ENCODE data around the gene ZFYVE21. TPM values are rescaled to one million over a fixed set of nuclear protein-coding genes. Genes with fewer than 3 reads are reported as not detected.

Gene ZFYVE21
- total RNA-seq, 4 donors from 2014 or later, result 121 to 180 (median 156) TPM

GRCh38 chr14:103696466-103697071 lies 19.0 kb upstream of the ZFYVE21 start:
- TF ChIP-seq, protein P1, sequence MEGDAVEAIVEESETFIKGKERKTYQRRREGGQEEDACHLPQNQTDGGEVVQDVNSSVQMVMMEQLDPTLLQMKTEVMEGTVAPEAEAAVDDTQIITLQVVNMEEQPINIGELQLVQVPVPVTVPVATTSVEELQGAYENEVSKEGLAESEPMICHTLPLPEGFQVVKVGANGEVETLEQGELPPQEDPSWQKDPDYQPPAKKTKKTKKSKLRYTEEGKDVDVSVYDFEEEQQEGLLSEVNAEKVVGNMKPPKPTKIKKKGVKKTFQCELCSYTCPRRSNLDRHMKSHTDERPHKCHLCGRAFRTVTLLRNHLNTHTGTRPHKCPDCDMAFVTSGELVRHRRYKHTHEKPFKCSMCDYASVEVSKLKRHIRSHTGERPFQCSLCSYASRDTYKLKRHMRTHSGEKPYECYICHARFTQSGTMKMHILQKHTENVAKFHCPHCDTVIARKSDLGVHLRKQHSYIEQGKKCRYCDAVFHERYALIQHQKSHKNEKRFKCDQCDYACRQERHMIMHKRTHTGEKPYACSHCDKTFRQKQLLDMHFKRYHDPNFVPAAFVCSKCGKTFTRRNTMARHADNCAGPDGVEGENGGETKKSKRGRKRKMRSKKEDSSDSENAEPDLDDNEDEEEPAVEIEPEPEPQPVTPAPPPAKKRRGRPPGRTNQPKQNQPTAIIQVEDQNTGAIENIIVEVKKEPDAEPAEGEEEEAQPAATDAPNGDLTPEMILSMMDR (IDR thresholded peaks at IDR 0.05), result no peak
- TF ChIP-seq POLR2AphosphoS5 (IDR thresholded peaks at IDR 0.05), result peak; percentile 8 to 31
- TF ChIP-seq POLR2A (IDR thresholded peaks at IDR 0.05; ENCODE audit: low read depth), result no peak
- no peak for TF ChIP-seq EP300 (IDR thresholded peaks at IDR 0.05)
- no peak for DNase-seq (ENCODE audit: extremely low spot score)
- 33% methylated on average over 17 of the region's 17 CpGs for WGBS
- peak overlapping the region; percentile 62 to 82 (median 72) for H3K27ac ChIP-seq (replicated peaks in 1 of 4)
- intact Hi-C loops (cut with DNase I), result no loop called here
- peaks cover 57 to 68% (median 63%) of the 10 kb centered on the region in 4 donors for H3K4me1 ChIP-seq
- no peaks in the 10 kb centered on the region for H3K27me3 ChIP-seq
- peak overlapping the region in 1 of 4 donors; percentile 17 for H3K4me3 ChIP-seq
- peaks cover 30 to 78% (median 74%) of the 10 kb centered on the region in 4 donors for H3K36me3 ChIP-seq
- no peaks in the 10 kb centered on the region for H3K9me3 ChIP-seq

DNA sequence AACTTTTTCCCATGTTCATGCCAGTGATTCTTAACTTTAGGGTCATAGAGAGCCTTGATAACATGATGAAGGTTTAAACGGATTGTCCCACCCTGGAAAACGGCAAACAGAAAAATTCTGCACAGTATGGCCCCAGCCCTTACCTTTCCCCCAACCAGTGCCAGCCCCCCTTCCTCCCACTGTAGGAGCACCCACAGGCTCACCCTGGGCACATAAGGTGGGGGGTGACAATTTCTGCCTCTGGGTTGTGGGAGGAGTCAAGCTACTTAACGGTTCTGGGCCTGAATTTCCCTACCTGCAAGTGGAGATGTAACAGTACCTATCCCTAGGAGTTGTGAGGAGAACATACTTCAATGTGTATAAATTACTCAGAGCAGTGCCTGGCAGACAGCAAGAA lies 18.4 kb upstream of the ZFYVE21 start:
- 21% methylated on average over 3 of the region's 3 CpGs for WGBS
- intact Hi-C loops (cut with DNase I), result no loop called here
- Histone ChIP-seq H3K36me3 (peaks cover 30 to 79% (median 74%) of the 10 kb centered on the region in 4 donors), H3K27ac (replicated peaks in 1 of 4) (peak overlapping the region; percentile 62 to 82 (median 72)), H3K4me1 (peaks cover 57 to 71% (median 64%) of the 10 kb centered on the region in 4 donors), H3K27me3 (no peaks in the 10 kb centered on the region), H3K9me3 (no peaks in the 10 kb centered on the region), H3K4me3 (no peak overlapping the region)
- DNase-seq (ENCODE audit: extremely low spot score), result no peak
- TF ChIP-seq EP300 (IDR thresholded peaks at IDR 0.05) (no peak), POLR2AphosphoS5 (IDR thresholded peaks at IDR 0.05) (no peak), POLR2A (IDR thresholded peaks at IDR 0.05; ENCODE audit: low read depth) (no peak)
- TF ChIP-seq, protein P1 (IDR thresholded peaks at IDR 0.05), result no peak

GRCh38 chr14:103697603-103698379 lies 17.8 kb upstream of the ZFYVE21 start:
- DNase-seq (ENCODE audit: extremely low spot score), result no peak
- intact Hi-C loops (cut with DNase I), result no loop called here
- 86% methylated on average over 10 of the region's 14 CpGs for WGBS
- peaks cover 31 to 79% (median 74%) of the 10 kb centered on the region in 4 donors for H3K36me3 ChIP-seq
- H3K27ac ChIP-seq (replicated peaks in 1 of 4), result peak overlapping the region; percentile 62 to 82 (median 72)
- no peak overlapping the region for H3K4me3 ChIP-seq
- TF ChIP-seq POLR2A (IDR thresholded peaks at IDR 0.05; ENCODE audit: low read depth) (no peak), POLR2AphosphoS5 (IDR thresholded peaks at IDR 0.05) (no peak), EP300 (IDR thresholded peaks at IDR 0.05) (no peak)
- TF ChIP-seq, protein P1 (IDR thresholded peaks at IDR 0.05), result no peak
- H3K9me3 ChIP-seq, result no peaks in the 10 kb centered on the region
- peaks cover 57 to 76% (median 69%) of the 10 kb centered on the region in 4 donors for H3K4me1 ChIP-seq
- no peaks in the 10 kb centered on the region for H3K27me3 ChIP-seq

GRCh38 chr14:103698380-103699260 lies 17.0 kb upstream of the ZFYVE21 start:
- Histone ChIP-seq H3K36me3 (peaks cover 29 to 79% (median 74%) of the 10 kb centered on the region in 4 donors), H3K27ac (replicated peaks in 1 of 4) (peak overlapping the region; percentile 62 to 82 (median 72)), H3K9me3 (no peaks in the 10 kb centered on the region), H3K27me3 (no peaks in the 10 kb centered on the region), H3K4me3 (no peak overlapping the region), H3K4me1 (peaks cover 57 to 85% (median 74%) of the 10 kb centered on the region in 4 donors)
- no peak for DNase-seq (ENCODE audit: extremely low spot score)
- TF ChIP-seq, protein P1 (IDR thresholded peaks at IDR 0.05), result no peak
- no peak for TF ChIP-seq POLR2A (IDR thresholded peaks at IDR 0.05; ENCODE audit: low read depth)
- TF ChIP-seq POLR2AphosphoS5 (IDR thresholded peaks at IDR 0.05), result no peak
- TF ChIP-seq EP300 (IDR thresholded peaks at IDR 0.05), result no peak
- 65% methylated on average over 11 of the region's 33 CpGs for WGBS
- intact Hi-C loops (cut with DNase I), result no loop called here
